GM06990 (cell line): ENCODE results near the gene TRMT61A.

Experiments used
- DNase-seq: peaks from one replicate; pipeline ENCODE4 v3.0.0-alpha.2; 2011; ENCODE audit not compliant: insufficient read length; ENCODE audit errors: extremely low read depth
- H3K27me3 ChIP-seq: replicated peaks from 2 replicates; pipeline ENCODE4 v1.6.0; 2011; ENCODE audit warnings: low read length; ENCODE audit not compliant: control insufficient read depth, insufficient read depth
- H3K36me3 ChIP-seq: 2 replicates; pipeline ENCODE4 v1.5.1; 2011; ENCODE audit warnings: low read length; ENCODE audit not compliant: control insufficient read depth, insufficient read depth
- H3K4me3 ChIP-seq: replicated peaks from 2 replicates; pipeline ENCODE4 v1.5.1; 2011; ENCODE audit warnings: low read depth, mild to moderate bottlenecking, control low read depth, low read length
- CTCF ChIP-seq: IDR thresholded peaks from 2 replicates; pipeline ENCODE4 v1.5.1; 2011; ENCODE audit warnings: low read length, control low read depth, mild to moderate bottlenecking, inconsistent platforms; ENCODE audit not compliant: insufficient read depth, poor library complexity, severe bottlenecking

TRMT61A gene

GRCh38 chr14:103519837-103520212, 9.2 kb upstream of the TRMT61A start:
- DNase-seq: no peak
- Histone ChIP-seq H3K4me3 (no peak overlapping the region), H3K36me3 (no peaks in the 10 kb centered on the region), H3K27me3 (no peaks in the 10 kb centered on the region; the same call in 1 of the 2 replicates)
- TF ChIP-seq CTCF: no peak

GRCh38 chr14:103520269-103520656, 8.7 kb upstream of the TRMT61A start:
- Histone ChIP-seq H3K4me3 (peak overlapping the region; percentile 29), H3K27me3 (no peaks in the 10 kb centered on the region; the same call in 1 of the 2 replicates), H3K36me3 (no peaks in the 10 kb centered on the region)
- DNase-seq: peak; percentile 48
- no peak for TF ChIP-seq CTCF

- TF ChIP-seq CTCF: peak; percentile 53
- no peaks in the 10 kb centered on the region for H3K36me3 ChIP-seq
- H3K4me3 ChIP-seq: peak overlapping the region; percentile 29
- no peaks in the 10 kb centered on the region; the same call in 1 of the 2 replicates for H3K27me3 ChIP-seq
- DNase-seq: peak; percentile 76
These were observed 8.1 kb upstream of the TRMT61A start for GRCh38 chr14:103520657-103521437.

- DNase-seq: peak; percentile 23
These were observed 7.5 kb upstream of the TRMT61A start for GRCh38 chr14:103521438-103521950.

GRCh38 chr14:103521951-103522563, 6.9 kb upstream of the TRMT61A start:
- no peak for TF ChIP-seq CTCF
- no peaks in the 10 kb centered on the region for H3K36me3 ChIP-seq

More at GRCh38 chr14:103521438-103521950, 7.5 kb upstream of the TRMT61A start:
- no peaks in the 10 kb centered on the region; the same call in 1 of the 2 replicates for H3K27me3 ChIP-seq
- H3K36me3 ChIP-seq: no peaks in the 10 kb centered on the region
- H3K4me3 ChIP-seq: peak overlapping the region; percentile 31
- no peak for TF ChIP-seq CTCF

More at GRCh38 chr14:103521951-103522563, 6.9 kb upstream of the TRMT61A start:
- H3K4me3 ChIP-seq: peak overlapping the region; percentile 46
- peak; percentile 22 for DNase-seq
- no peaks in the 10 kb centered on the region; the same call in 1 of the 2 replicates for H3K27me3 ChIP-seq
